Renal cortex interstitium (tissue), 3 donors: Measurements from ENCODE around the gene OR2Y1. TPM values are rescaled to one million over a fixed set of nuclear protein-coding genes. Genes with fewer than 3 reads are reported as not detected.

Source experiments
- polyA plus RNA-seq, 3 donors: library from polyadenylated mRNA; unstranded; fragments of 120-200 nt; gene quantifications; one replicate each; pipeline ENCODE4 v1.2.1, GENCODE V29; 2013; ENCODE audit not compliant: insufficient read length in 3 of 3

Gene OR2Y1
- polyA plus RNA-seq, 3 donors: not detected

Other genes starting within 250 kb of the OR2Y1 start
- 10 to 100 TPM; 53.9 to 70.3 (median 61.6) TPM for gene CNOT6, start 245.7 kb downstream of the OR2Y1 start, polyA plus RNA-seq
- 1 to 10 TPM in 2 of 3 donors, under 1 TPM in 1; 0.89 to 1.8 (median 1.3) TPM for gene SCGB3A1, start 148.6 kb downstream of the OR2Y1 start, polyA plus RNA-seq
- gene FLT4, start 90.5 kb downstream of the OR2Y1 start, polyA plus RNA-seq: 10 to 100 TPM; 24.1 to 34.2 (median 34.1) TPM
- gene MGAT1, start 62.7 kb upstream of the OR2Y1 start, polyA plus RNA-seq: 10 to 100 TPM; 67.3 to 89.2 (median 78.9) TPM
- gene ZFP62, start 121.2 kb upstream of the OR2Y1 start, polyA plus RNA-seq: 10 to 100 TPM; 59.6 to 69.3 (median 62.3) TPM
- under 1 TPM; 0.47 to 0.89 (median 0.79) TPM for gene BTNL8, start 159.1 kb upstream of the OR2Y1 start, polyA plus RNA-seq
- gene BTNL3, start 248.8 kb upstream of the OR2Y1 start, polyA plus RNA-seq: under 1 TPM in 2 of 3 donors, not detected in 1; 0.07 to 0.20 TPM